ENCODE data around the gene DENND11. TPM values are rescaled to one million over a fixed set of nuclear protein-coding genes. Genes with fewer than 3 reads are reported as not detected.

DENND11 gene
- total and polyA plus RNA-seq, 10 of the 15 experiments (the other 5 are each of a cell fraction or from before 2014, with no cell fraction given), result 2.7 to 47.0 (median 26.6) TPM

DNA sequence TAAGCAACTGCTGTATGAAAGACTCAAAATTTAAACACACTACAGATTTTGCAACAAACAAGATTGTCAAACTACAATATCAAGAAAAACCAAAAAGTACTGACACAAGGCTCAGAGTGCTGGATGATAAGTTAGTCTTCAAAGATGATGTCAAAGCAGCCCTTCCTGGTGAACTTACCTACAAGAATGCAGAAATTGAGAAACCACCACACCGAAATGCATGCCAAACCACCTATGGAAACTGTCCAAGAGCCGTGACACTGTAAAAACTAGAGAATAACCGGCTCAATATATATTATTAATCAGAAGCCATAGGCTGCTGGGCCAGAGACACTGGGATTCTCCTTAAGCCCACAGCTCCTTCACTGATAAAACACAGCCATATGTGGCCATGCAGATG is 25.3 kb downstream of the DENND11 start:
- Histone ChIP-seq H3K4me1 (ENCODE audit: control insufficient read depth, insufficient read depth, low read length) (no peaks in the 10 kb centered on the region), H3K9ac (ENCODE audit: control insufficient read depth, insufficient read depth, low read length) (no peak overlapping the region), H4K20me1 (ENCODE audit: control insufficient read depth, insufficient read depth) (no peaks in the 10 kb centered on the region), H3K4me3 (no peak overlapping the region), H3K27me3 (replicated peaks in 1 of 2; ENCODE audit: control insufficient read depth in 2 of 2, insufficient read depth in 2 of 2, low read length in 1 of 2) (no peaks in the 10 kb centered on the region), H3K4me2 (ENCODE audit: control insufficient read depth, insufficient read depth) (no peak overlapping the region), H3K79me2 (ENCODE audit: control insufficient read depth, insufficient read depth, low read length) (no peaks in the 10 kb centered on the region), H3K27ac (ENCODE audit: control insufficient read depth, insufficient read depth) (no peak overlapping the region), H2AFZ (ENCODE audit: control insufficient read depth, low read depth, low read length) (no peak overlapping the region), H3K9me3 (replicated peaks; ENCODE audit: control insufficient read depth, insufficient read depth, low read length) (no peaks in the 10 kb centered on the region), H3K36me3 (ENCODE audit: control insufficient read depth in 2 of 2, insufficient read depth in 2 of 2, low read length in 1 of 2) (peaks cover 1 to 16% of the 10 kb centered on the region in 2 experiments)
- ChIA-PET POLR2A (no interaction called here), RAD21 (ENCODE audit: unreplicated experiment) (no interaction called here), CTCF (interaction anchor here (0.5 kb wide), 1 partner anchor 119 kb away, joined by 3 read pairs; no protein-coding TSS in a partner anchor), SMC1A (ENCODE audit: uncharacterized antibody, unreplicated experiment) (interaction anchor here (1.3 kb wide), 1 partner anchor 22 kb away, joined by 3 read pairs; no protein-coding TSS in a partner anchor)
- DNase-seq (ENCODE audit: low read depth, low spot score), result no peak
- in situ Hi-C loops (cut with MboI) (no loop called here), intact Hi-C loops (cut with micrococcal nuclease; ENCODE audit: unreplicated experiment) (no loop called here)
- ATAC-seq, result no peak
- WGBS (ENCODE audit: insufficient coverage, insufficient replicate concordance, low lambda C conversion rate, missing lambda C conversion rate), result 89% methylated on average over 3 of the region's 3 CpGs
- no TSS peak for BruUV-seq (replicated peaks)
- TF ChIP-seq, protein P1, sequence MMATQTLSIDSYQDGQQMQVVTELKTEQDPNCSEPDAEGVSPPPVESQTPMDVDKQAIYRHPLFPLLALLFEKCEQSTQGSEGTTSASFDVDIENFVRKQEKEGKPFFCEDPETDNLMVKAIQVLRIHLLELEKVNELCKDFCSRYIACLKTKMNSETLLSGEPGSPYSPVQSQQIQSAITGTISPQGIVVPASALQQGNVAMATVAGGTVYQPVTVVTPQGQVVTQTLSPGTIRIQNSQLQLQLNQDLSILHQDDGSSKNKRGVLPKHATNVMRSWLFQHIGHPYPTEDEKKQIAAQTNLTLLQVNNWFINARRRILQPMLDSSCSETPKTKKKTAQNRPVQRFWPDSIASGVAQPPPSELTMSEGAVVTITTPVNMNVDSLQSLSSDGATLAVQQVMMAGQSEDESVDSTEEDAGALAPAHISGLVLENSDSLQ (IDR thresholded peaks at IDR 0.05), result no peak
- TF ChIP-seq MYC (IDR thresholded peaks at IDR 0.05; ENCODE audit: insufficient read depth, insufficient read length, insufficient replicate concordance, low read length, severe bottlenecking) (no peak), CBX5 (IDR thresholded peaks at IDR 0.05; ENCODE audit: low read depth) (no peak), SMAD5 (IDR thresholded peaks at IDR 0.05; ENCODE audit: low read depth) (no peak), ZZZ3 (IDR thresholded peaks at IDR 0.05; ENCODE audit: control insufficient read depth, insufficient read length, low read depth) (no peak)
- TF ChIP-seq, protein P2, sequence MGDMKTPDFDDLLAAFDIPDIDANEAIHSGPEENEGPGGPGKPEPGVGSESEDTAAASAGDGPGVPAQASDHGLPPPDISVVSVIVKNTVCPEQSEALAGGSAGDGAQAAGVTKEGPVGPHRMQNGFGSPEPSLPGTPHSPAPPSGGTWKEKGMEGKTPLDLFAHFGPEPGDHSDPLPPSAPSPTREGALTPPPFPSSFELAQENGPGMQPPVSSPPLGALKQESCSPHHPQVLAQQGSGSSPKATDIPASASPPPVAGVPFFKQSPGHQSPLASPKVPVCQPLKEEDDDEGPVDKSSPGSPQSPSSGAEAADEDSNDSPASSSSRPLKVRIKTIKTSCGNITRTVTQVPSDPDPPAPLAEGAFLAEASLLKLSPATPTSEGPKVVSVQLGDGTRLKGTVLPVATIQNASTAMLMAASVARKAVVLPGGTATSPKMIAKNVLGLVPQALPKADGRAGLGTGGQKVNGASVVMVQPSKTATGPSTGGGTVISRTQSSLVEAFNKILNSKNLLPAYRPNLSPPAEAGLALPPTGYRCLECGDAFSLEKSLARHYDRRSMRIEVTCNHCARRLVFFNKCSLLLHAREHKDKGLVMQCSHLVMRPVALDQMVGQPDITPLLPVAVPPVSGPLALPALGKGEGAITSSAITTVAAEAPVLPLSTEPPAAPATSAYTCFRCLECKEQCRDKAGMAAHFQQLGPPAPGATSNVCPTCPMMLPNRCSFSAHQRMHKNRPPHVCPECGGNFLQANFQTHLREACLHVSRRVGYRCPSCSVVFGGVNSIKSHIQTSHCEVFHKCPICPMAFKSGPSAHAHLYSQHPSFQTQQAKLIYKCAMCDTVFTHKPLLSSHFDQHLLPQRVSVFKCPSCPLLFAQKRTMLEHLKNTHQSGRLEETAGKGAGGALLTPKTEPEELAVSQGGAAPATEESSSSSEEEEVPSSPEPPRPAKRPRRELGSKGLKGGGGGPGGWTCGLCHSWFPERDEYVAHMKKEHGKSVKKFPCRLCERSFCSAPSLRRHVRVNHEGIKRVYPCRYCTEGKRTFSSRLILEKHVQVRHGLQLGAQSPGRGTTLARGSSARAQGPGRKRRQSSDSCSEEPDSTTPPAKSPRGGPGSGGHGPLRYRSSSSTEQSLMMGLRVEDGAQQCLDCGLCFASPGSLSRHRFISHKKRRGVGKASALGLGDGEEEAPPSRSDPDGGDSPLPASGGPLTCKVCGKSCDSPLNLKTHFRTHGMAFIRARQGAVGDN (IDR thresholded peaks at IDR 0.05), result no peak
- FAIRE-seq, result no peak
